ENCODE data around the gene ATP6V0D1. TPM values are rescaled to one million over a fixed set of nuclear protein-coding genes. Genes with fewer than 3 reads are reported as not detected.

Gene ATP6V0D1
- total RNA-seq, 6 donors from 2014 or later = 69.1 to 221 (median 147) TPM

GRCh38 chr16:67398546-67399217 lies 82.3 kb downstream of the ATP6V0D1 start:
- H3K27ac ChIP-seq = peak overlapping the region in 1 of 4 donors; percentile 30
- ATAC-seq (ENCODE audit: low FRiP score in 2 of 2) = no peak

GRCh38 chr16:67397812-67398545 lies 83.0 kb downstream of the ATP6V0D1 start:
- DNase-seq = peak in 1 of 2 donors; percentile 77
- WGBS, 2 donors = 74 to 86% methylated on average over 11 to 22 of the region's 22 CpGs
- H3K4me1 ChIP-seq = peaks cover 36 to 64% (median 47%) of the 10 kb centered on the region in 4 donors
- no peaks in the 10 kb centered on the region for H3K9me3 ChIP-seq
- no peak for ATAC-seq (ENCODE audit: low FRiP score in 2 of 2)
- H3K27me3 ChIP-seq = peaks cover 0 to 13% (median 2%) of the 10 kb centered on the region in 4 donors
- TF ChIP-seq EP300 (IDR thresholded peaks at IDR 0.05) = no peak
- TF ChIP-seq CTCF (IDR thresholded peaks at IDR 0.05) = peak in 1 of 6 experiments; percentile 8
- no peak for TF ChIP-seq POLR2A (IDR thresholded peaks at IDR 0.05)
- TF ChIP-seq POLR2AphosphoS5 (IDR thresholded peaks at IDR 0.05) = no peak
- H3K36me3 ChIP-seq = no peaks in the 10 kb centered on the region
- no peak overlapping the region for H3K4me3 ChIP-seq
- H3K27ac ChIP-seq = peak overlapping the region in 1 of 4 donors; percentile 30

More at GRCh38 chr16:67398546-67399217, 82.3 kb downstream of the ATP6V0D1 start:
- H3K4me1 ChIP-seq = peaks cover 33 to 61% (median 42%) of the 10 kb centered on the region in 4 donors
- H3K36me3 ChIP-seq = no peaks in the 10 kb centered on the region
- H3K4me3 ChIP-seq = no peak overlapping the region
- WGBS, 2 donors = 81 to 93% methylated on average over 16 to 17 of the region's 19 CpGs
- H3K9me3 ChIP-seq = no peaks in the 10 kb centered on the region
- peaks cover 0 to 9% (median under 1%) of the 10 kb centered on the region in 4 donors for H3K27me3 ChIP-seq
- TF ChIP-seq POLR2AphosphoS5 (IDR thresholded peaks at IDR 0.05) = no peak
- no peak for TF ChIP-seq CTCF (IDR thresholded peaks at IDR 0.05)
- no peak for TF ChIP-seq POLR2A (IDR thresholded peaks at IDR 0.05)
- TF ChIP-seq EP300 (IDR thresholded peaks at IDR 0.05) = no peak
- DNase-seq = peak in 1 of 2 donors; percentile 65

- WGBS, 2 donors = 71 to 80% methylated on average over 7 to 14 of the region's 15 CpGs
- H3K27ac ChIP-seq = peak overlapping the region; percentile 64 to 73 (median 67)
- peak in 1 of 2 donors; percentile 63 for DNase-seq
- no peaks in the 10 kb centered on the region for H3K36me3 ChIP-seq
- TF ChIP-seq POLR2A (IDR thresholded peaks at IDR 0.05) = no peak
- no peak for TF ChIP-seq CTCF (IDR thresholded peaks at IDR 0.05)
- TF ChIP-seq POLR2AphosphoS5 (IDR thresholded peaks at IDR 0.05) = no peak
- no peak for TF ChIP-seq EP300 (IDR thresholded peaks at IDR 0.05)
- H3K4me3 ChIP-seq = no peak overlapping the region
- peaks cover 40 to 72% (median 54%) of the 10 kb centered on the region in 4 donors for H3K4me1 ChIP-seq
- ATAC-seq (ENCODE audit: low FRiP score in 2 of 2) = peak in 1 of 2 donors; percentile 21
- H3K27me3 ChIP-seq = peaks cover 0 to 13% (median 2%) of the 10 kb centered on the region in 4 donors
- H3K9me3 ChIP-seq = no peaks in the 10 kb centered on the region
These were observed 83.7 kb downstream of the ATP6V0D1 start for GRCh38 chr16:67397036-67397801.

- DNase-seq (peak; percentile 87 to 91), ATAC-seq (ENCODE audit: low FRiP score in 2 of 2) (peak; percentile 51 to 64)
- peak overlapping the region in 2 of 4 donors; percentile 0 to 15 for H3K4me3 ChIP-seq
- H3K9me3 ChIP-seq = no peaks in the 10 kb centered on the region
- H3K27ac ChIP-seq = peak overlapping the region; percentile 65 to 73 (median 69)
- peak in 1 of 4 donors; percentile 19 for TF ChIP-seq POLR2A (IDR thresholded peaks at IDR 0.05)
- TF ChIP-seq EP300 (IDR thresholded peaks at IDR 0.05) = no peak
- no peaks in the 10 kb centered on the region for H3K36me3 ChIP-seq
- H3K27me3 ChIP-seq = peaks cover 0 to 13% (median 2%) of the 10 kb centered on the region in 4 donors
- peaks cover 43 to 80% (median 62%) of the 10 kb centered on the region in 4 donors for H3K4me1 ChIP-seq
- WGBS, 2 donors = 28 to 39% methylated on average over 15 to 27 of the region's 31 CpGs
These were observed 84.6 kb downstream of the ATP6V0D1 start for GRCh38 chr16:67396159-67397035.

All from upper lobe of left lung (tissue), 6 donors.